ENCODE measurements around the gene FGF18. TPM values are rescaled to one million over a fixed set of nuclear protein-coding genes. Genes with fewer than 3 reads are reported as not detected.

The FGF18 gene
- total and polyA plus RNA-seq, 11 donors = 3.4 to 63.0 (median 16.4) TPM

- Histone ChIP-seq H3K27ac (no peak overlapping the region), H3K27me3 (no peaks in the 10 kb centered on the region), H3K4me1 (peaks cover 0 to 8% (median 0%) of the 10 kb centered on the region in 12 donors), H3K36me3 (no peaks in the 10 kb centered on the region), H3K9me3 (no peaks in the 10 kb centered on the region), H3K4me3 (no peak overlapping the region)
- intact Hi-C loops (cut with DNase I) = no loop called here
- DNase-seq (no peak), ATAC-seq (no peak)
- WGBS, 4 donors = 91 to 97% (median 92%) methylated on average over 3 of the region's 3 CpGs
- no peak for TF ChIP-seq POLR2A (IDR thresholded peaks at IDR 0.05)
Measured at GRCh38 chr5:171506951-171507350, 87.5 kb downstream of the FGF18 start.

Small RNA genes lying within 50 kb of the gene (microRNA-seq; reads per million reads assigned to microRNA genes)
- 0.60 to 1.9 (median 0.99) reads per million in 4 donors for gene MIR3912

Other genes with a start within 250 kb of the FGF18 start
- gene TLX3, start 110.4 kb upstream of the FGF18 start, total RNA-seq = under 1 TPM in 1 of 9 donors, not detected in 8; 0.15 TPM
- gene TLX3, start 110.4 kb upstream of the FGF18 start, polyA plus RNA-seq = not detected
- 100 to 1,000 TPM; 240 to 569 (median 442) TPM for gene NPM1, start 31.8 kb upstream of the FGF18 start, total RNA-seq
- gene NPM1, start 31.8 kb upstream of the FGF18 start, polyA plus RNA-seq = 1,000 to 10,000 TPM in 1 of 2 donors, 100 to 1,000 TPM in 1; 417 to 1,458 TPM

Data from heart left ventricle (tissue), 16 donors.